K562 (cell line): ENCODE results near the gene ATXN1. TPM values are rescaled to one million over a fixed set of nuclear protein-coding genes. Genes with fewer than 3 reads are reported as not detected.

Experiments used
- CHD2 ChIP-seq: IDR thresholded peaks from 2 replicates; pipeline ENCODE4 v1.6.1; 2011; ENCODE audit warnings: low read depth, low read length
- ELF1 ChIP-seq: fragments of 200-800 bp; sonication (Bioruptor generic); IDR thresholded peaks from 2 replicates; pipeline ENCODE4 v1.6.1; 2016; ENCODE audit warnings: missing genetic modification characterization, missing compliant biosample characterization
- ERF ChIP-seq: fragments of 450-650 bp; formaldehyde crosslinking; IDR thresholded peaks from 2 replicates; pipeline ENCODE4 v1.4.0; 2020; ENCODE audit warnings: mild to moderate bottlenecking, mixed read lengths
- HCFC1 ChIP-seq: IDR thresholded peaks from 2 replicates; pipeline ENCODE4 v1.6.1; 2012; ENCODE audit warnings: low read depth, low read length, improper control_type of control experiment
- HDGF ChIP-seq: fragments of 450-650 bp; IDR thresholded peaks from 2 replicates; pipeline ENCODE4 v1.6.1; 2016
- ILF3 ChIP-seq: fragments of 450-650 bp; IDR thresholded peaks from 2 replicates; pipeline ENCODE4 v1.6.1; 2018; ENCODE audit warnings: antibody characterized with exemption, mild to moderate bottlenecking, moderate library complexity, borderline replicate concordance
- IRF2 ChIP-seq: sonication (generic); formaldehyde crosslinking; IDR thresholded peaks from 2 replicates; pipeline ENCODE4 v1.8.1; 2022; ENCODE audit warnings: mild to moderate bottlenecking, missing genetic modification reagents
- MYBL2 ChIP-seq, 2 experiments: fragments of 450-650 bp in 1 of 2; sonication (generic) in 1 of 2; formaldehyde crosslinking in 1 of 2; IDR thresholded peaks; 2 replicates each; pipeline versions ENCODE4 v1.6.1 to v1.8.1; 2017 to 2022; ENCODE audit warnings: borderline replicate concordance in 1 of 2, inconsistent platforms in 1 of 2, low read depth in 1 of 2, mild to moderate bottlenecking in 1 of 2, missing genetic modification reagents in 1 of 2, moderate library complexity in 1 of 2
- NCOA6 ChIP-seq: fragments of 450-650 bp; IDR thresholded peaks from 2 replicates; pipeline ENCODE4 v1.6.1; 2017; ENCODE audit warnings: mild to moderate bottlenecking
- NUFIP1 ChIP-seq: fragments of 450-650 bp; IDR thresholded peaks from 2 replicates; pipeline ENCODE4 v1.6.1; 2018; ENCODE audit not compliant: partially characterized antibody
- RBM22 ChIP-seq: fragments of 200-400 bp; formaldehyde crosslinking; IDR thresholded peaks from 2 replicates; pipeline ENCODE4 v1.6.1; 2018; ENCODE audit warnings: low read length, low read depth; ENCODE audit not compliant: poor library complexity, severe bottlenecking
- RBM39 ChIP-seq: fragments of 200-400 bp; formaldehyde crosslinking; optimal IDR thresholded peaks from 2 replicates; pipeline ENCODE3; 2018; ENCODE audit warnings: low read depth, low read length
- SNRNP70 ChIP-seq: fragments of 200-400 bp; formaldehyde crosslinking; optimal IDR thresholded peaks from 2 replicates; pipeline ENCODE3; 2017; ENCODE audit warnings: low read depth, low read length
- TBL1XR1 ChIP-seq, 2 experiments: IDR thresholded peaks; 2 replicates each; pipeline ENCODE4 v1.6.1; 2012; ENCODE audit warnings: improper control_type of control experiment in 2 of 2, low read length in 2 of 2, mild to moderate bottlenecking in 1 of 2
- WHSC1 ChIP-seq: IDR thresholded peaks from one replicate; pipeline ENCODE4 v1.6.1; 2012; ENCODE audit warnings: low read length, control low read depth, inconsistent platforms
- ZFP1 ChIP-seq: fragments of 450-650 bp; formaldehyde crosslinking; IDR thresholded peaks from 2 replicates; pipeline ENCODE4 v1.4.0; 2020; ENCODE audit warnings: mild to moderate bottlenecking, mixed read lengths
- ZNF197 ChIP-seq: fragments of 200-800 bp; sonication (Bioruptor generic); IDR thresholded peaks from 2 replicates; pipeline ENCODE4 v1.6.1; 2016; ENCODE audit warnings: low read depth, missing genetic modification characterization, missing compliant biosample characterization
- ZNF324 ChIP-seq: fragments of 250-450 bp; sonication (Bioruptor Pico); IDR thresholded peaks from 2 replicates; pipeline ENCODE4 v1.4.0; 2020; ENCODE audit warnings: mild to moderate bottlenecking
- ZNF436 ChIP-seq: fragments of 250-450, 450-650 bp; sonication (Bioruptor Pico); formaldehyde crosslinking; IDR thresholded peaks from 2 replicates; pipeline ENCODE4 v1.7.0; 2020; ENCODE audit warnings: mild to moderate bottlenecking
- ZNF586 ChIP-seq: fragments of 450-650 bp; formaldehyde crosslinking; conservative IDR thresholded peaks from 2 replicates; pipeline ENCODE4 v1.4.0; 2020; ENCODE audit warnings: mild to moderate bottlenecking, moderate library complexity
- polyA plus RNA-seq, 8 experiments: library from polyadenylated mRNA; depleted of rRNA in 4 of 8; stranded (reverse) in 5 of 8; unstranded in 3 of 8; fragments of >200 nt; fragmentation: Nextera tagmentation in 2 of 8; fragmentation: Illumina TruSeq in 1 of 8; extraction: Ambion mirVana in 2 of 8; extraction: Trizol in 1 of 8; gene quantifications; 2 replicates each; pipeline versions ENCODE4 v1.2.1 to v1.2.3, GENCODE V29; 2011 to 2014; ENCODE audit warnings: inconsistent platforms in 1 of 8, missing spikeins in 1 of 8
- total RNA-seq, 7 experiments: library from RNA; depleted of rRNA in 6 of 7; stranded (reverse); fragments of >200 nt in 6 of 7; fragmentation: Illumina TruSeq in 2 of 7; extraction: Trizol in 2 of 7; gene quantifications; 2 replicates each; pipeline versions ENCODE4 v1.2.1 to v1.2.3, GENCODE V29; 2011 to 2021; ENCODE audit warnings: low replicate concordance in 1 of 7
- TF ChIP-seq, protein P1 (sequence below): sonication (generic); formaldehyde crosslinking; IDR thresholded peaks from 2 replicates; pipeline ENCODE4 v1.8.1; 2023; ENCODE audit warnings: mild to moderate bottlenecking, missing genetic modification reagents, moderate library complexity
- TF ChIP-seq, protein P2 (sequence below): fragments of 450-650 bp; IDR thresholded peaks from 2 replicates; pipeline ENCODE4 v1.6.1; 2016; ENCODE audit warnings: mild to moderate bottlenecking
- TF ChIP-seq, protein P3 (sequence below), 3 experiments: fragments of 200-800 bp in 1 of 3; sonication (Bioruptor generic) in 1 of 3; sonication (generic) in 1 of 3; formaldehyde crosslinking in 1 of 3; IDR thresholded peaks; 2 replicates each; pipeline versions ENCODE4 v1.6.1 to v1.8.0; 2016 to 2022; ENCODE audit warnings: mild to moderate bottlenecking in 2 of 3, missing compliant biosample characterization in 2 of 3, missing genetic modification characterization in 2 of 3, missing genetic modification reagents in 1 of 3
- TF ChIP-seq, protein P4 (sequence below): fragments of 250-450 bp; sonication (Bioruptor Pico); IDR thresholded peaks from 2 replicates; pipeline ENCODE4 v1.9.0; 2021; ENCODE audit warnings: mild to moderate bottlenecking

ATXN1 gene
- total and polyA plus RNA-seq, 9 of the 15 experiments (the other 6 are each of a cell fraction or from before 2014, with no cell fraction given) = under 0.01 to 1.2 (median 0.58) TPM

DNA sequence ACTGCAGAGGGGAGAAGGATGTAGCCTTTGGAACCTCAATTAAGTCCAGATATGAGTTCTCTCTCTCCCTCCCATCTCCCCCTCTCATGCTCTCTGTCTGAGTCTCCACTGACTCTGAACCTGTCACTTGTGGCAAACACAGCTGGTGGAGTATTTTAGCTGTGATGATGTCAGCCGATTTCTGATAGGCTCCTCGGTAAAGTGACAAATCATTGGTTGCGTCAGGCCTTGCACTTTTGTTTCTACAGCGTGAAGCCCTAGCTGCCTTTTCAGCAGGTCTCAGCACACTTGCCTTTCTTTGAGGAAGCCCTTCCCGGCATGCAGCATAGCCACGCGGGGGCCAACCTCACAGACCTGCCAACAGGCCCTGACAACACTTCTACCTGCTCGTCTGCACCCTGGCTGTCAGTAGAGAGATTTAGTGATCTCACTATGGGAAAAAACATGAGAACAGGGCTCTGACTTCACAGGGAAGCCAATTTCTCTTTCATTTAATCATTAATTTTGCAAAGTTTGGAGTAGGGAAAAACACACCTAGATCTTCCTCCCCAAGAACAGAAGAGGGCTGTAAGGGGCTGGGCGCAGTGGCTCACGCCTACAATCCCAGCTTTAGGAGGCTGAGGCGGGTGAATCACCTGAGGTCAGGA is 438.5 kb downstream of the ATXN1 start (continued):
- no peak for TF ChIP-seq NCOA6
- no peak for TF ChIP-seq RBM22
- TF ChIP-seq, protein P1, sequence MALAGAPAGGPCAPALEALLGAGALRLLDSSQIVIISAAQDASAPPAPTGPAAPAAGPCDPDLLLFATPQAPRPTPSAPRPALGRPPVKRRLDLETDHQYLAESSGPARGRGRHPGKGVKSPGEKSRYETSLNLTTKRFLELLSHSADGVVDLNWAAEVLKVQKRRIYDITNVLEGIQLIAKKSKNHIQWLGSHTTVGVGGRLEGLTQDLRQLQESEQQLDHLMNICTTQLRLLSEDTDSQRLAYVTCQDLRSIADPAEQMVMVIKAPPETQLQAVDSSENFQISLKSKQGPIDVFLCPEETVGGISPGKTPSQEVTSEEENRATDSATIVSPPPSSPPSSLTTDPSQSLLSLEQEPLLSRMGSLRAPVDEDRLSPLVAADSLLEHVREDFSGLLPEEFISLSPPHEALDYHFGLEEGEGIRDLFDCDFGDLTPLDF = 0 out of 2 replicates have a peak, but pooled peaks have one; percentile 48
- no peak for TF ChIP-seq HDGF
- peak; percentile 86 for TF ChIP-seq NUFIP1
- no peak for TF ChIP-seq ZNF324 (CRISPR knock-in tag)
- no peak for TF ChIP-seq MYBL2 (IDR thresholded peaks at IDR 0.05; ENCODE audit: low read depth)
- no peak for TF ChIP-seq MYBL2 (CRISPR knock-in tag; IDR thresholded peaks at IDR 0.05; ENCODE audit: borderline replicate concordance)
- no peak for TF ChIP-seq SNRNP70
- no peak for TF ChIP-seq ELF1 (tag)
- TF ChIP-seq WHSC1 = no peak
- TF ChIP-seq CHD2 = no peak
- no peak for TF ChIP-seq ZNF586
- TF ChIP-seq RBM39 = no peak
- TF ChIP-seq, protein P2, sequence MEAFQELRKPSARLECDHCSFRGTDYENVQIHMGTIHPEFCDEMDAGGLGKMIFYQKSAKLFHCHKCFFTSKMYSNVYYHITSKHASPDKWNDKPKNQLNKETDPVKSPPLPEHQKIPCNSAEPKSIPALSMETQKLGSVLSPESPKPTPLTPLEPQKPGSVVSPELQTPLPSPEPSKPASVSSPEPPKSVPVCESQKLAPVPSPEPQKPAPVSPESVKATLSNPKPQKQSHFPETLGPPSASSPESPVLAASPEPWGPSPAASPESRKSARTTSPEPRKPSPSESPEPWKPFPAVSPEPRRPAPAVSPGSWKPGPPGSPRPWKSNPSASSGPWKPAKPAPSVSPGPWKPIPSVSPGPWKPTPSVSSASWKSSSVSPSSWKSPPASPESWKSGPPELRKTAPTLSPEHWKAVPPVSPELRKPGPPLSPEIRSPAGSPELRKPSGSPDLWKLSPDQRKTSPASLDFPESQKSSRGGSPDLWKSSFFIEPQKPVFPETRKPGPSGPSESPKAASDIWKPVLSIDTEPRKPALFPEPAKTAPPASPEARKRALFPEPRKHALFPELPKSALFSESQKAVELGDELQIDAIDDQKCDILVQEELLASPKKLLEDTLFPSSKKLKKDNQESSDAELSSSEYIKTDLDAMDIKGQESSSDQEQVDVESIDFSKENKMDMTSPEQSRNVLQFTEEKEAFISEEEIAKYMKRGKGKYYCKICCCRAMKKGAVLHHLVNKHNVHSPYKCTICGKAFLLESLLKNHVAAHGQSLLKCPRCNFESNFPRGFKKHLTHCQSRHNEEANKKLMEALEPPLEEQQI = no peak
- no peak for TF ChIP-seq ERF (CRISPR knock-in tag)
- no peak for TF ChIP-seq IRF2
- no peak for TF ChIP-seq ZNF436
- peak; percentile 71; the same call in 1 of the 2 replicates for TF ChIP-seq ZNF197 (CRISPR knock-in tag)
- TF ChIP-seq TBL1XR1 (IDR thresholded peaks at IDR 0.05; ENCODE audit: low read length in 2 of 2) = peak in 1 of 2 experiments; percentile 20; a peak in 1 of 4 replicates
- TF ChIP-seq HCFC1 = no peak
- TF ChIP-seq, protein P3, sequence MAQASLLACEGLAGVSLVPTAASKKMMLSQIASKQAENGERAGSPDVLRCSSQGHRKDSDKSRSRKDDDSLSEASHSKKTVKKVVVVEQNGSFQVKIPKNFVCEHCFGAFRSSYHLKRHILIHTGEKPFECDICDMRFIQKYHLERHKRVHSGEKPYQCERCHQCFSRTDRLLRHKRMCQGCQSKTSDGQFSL (CRISPR knock-in tag; IDR thresholded peaks at IDR 0.05) = no peak
- TF ChIP-seq, protein P3 (tag; IDR thresholded peaks at IDR 0.05) = no peak
- TF ChIP-seq, protein P4, sequence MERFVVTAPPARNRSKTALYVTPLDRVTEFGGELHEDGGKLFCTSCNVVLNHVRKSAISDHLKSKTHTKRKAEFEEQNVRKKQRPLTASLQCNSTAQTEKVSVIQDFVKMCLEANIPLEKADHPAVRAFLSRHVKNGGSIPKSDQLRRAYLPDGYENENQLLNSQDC (CRISPR knock-in tag) = no peak
- no peak for TF ChIP-seq ILF3
- no peak for TF ChIP-seq ZFP1 (CRISPR knock-in tag)
